Panc1 (cell line): ENCODE measurements around the gene TUFT1. TPM values are rescaled to one million over a fixed set of nuclear protein-coding genes. Genes with fewer than 3 reads are reported as not detected.
A peak's percentile ranks its signal among the peaks of the same experiment; 100 is the strongest.

Experiments used
- ATAC-seq: fragments of 200-7000 bp; cut with Tn5 transposase; 2 replicates; pipeline ENCODE4 v1.9.1; 2020; ENCODE audit warnings: mild to moderate bottlenecking, moderate library complexity
- BruUV-seq: library from RNA; stranded (reverse); fragments of 400-500 nt; replicated peaks from 2 replicates; lab custom pipeline; 2021; lab: Mats Ljungman, UMichigan
- CTCF ChIA-PET: fragments of 300-600 bp; sonication (Branson Sonifier 250); formaldehyde crosslinking; loops from one replicate; lab custom pipeline; 2022; ENCODE audit warnings: antibody characterized with exemption; lab: Charles Lee
- POLR2A ChIA-PET: fragments of 300-600 bp; sonication (Branson Sonifier 250); formaldehyde crosslinking; loops from one replicate; lab custom pipeline; 2022; ENCODE audit warnings: antibody characterized with exemption; lab: Charles Lee
- DNase-seq: peaks from one replicate; pipeline ENCODE4 v3.0.0-alpha.2; 2010; ENCODE audit warnings: low read depth, low spot score
- H3K27ac ChIP-seq: 2 replicates; pipeline ENCODE4 v1.5.1; 2011; ENCODE audit warnings: mild to moderate bottlenecking, low read length, inconsistent platforms
- H3K27me3 ChIP-seq: fragments of 200-500 bp; sonication (Bioruptor generic); 2 replicates; pipeline ENCODE4 v1.6.0; 2014; ENCODE audit warnings: low read length, inconsistent platforms; ENCODE audit not compliant: control insufficient read depth, insufficient read depth
- H3K36me3 ChIP-seq: fragments of 200-500 bp; sonication (Bioruptor generic); 2 replicates; pipeline ENCODE4 v1.5.1; 2014; ENCODE audit warnings: inconsistent platforms, mild to moderate bottlenecking, low read length, moderate library complexity; ENCODE audit not compliant: control insufficient read depth, insufficient read depth
- H3K4me1 ChIP-seq: 2 replicates; pipeline ENCODE4 v1.5.1; 2011; ENCODE audit warnings: inconsistent platforms, mild to moderate bottlenecking, low read length, moderate library complexity; ENCODE audit not compliant: control insufficient read depth, insufficient read depth
- H3K4me3 ChIP-seq, 2 experiments: 2 replicates each; pipeline ENCODE4 v1.5.1; 2011 to 2012; ENCODE audit warnings: low read depth in 2 of 2, low read length in 2 of 2, mild to moderate bottlenecking in 2 of 2, inconsistent platforms in 1 of 2, moderate library complexity in 1 of 2
- H3K9me3 ChIP-seq: fragments of 200-500 bp; sonication (Bioruptor generic); 2 replicates; pipeline ENCODE4 v1.5.1; 2014; ENCODE audit warnings: low read depth, mild to moderate bottlenecking, inconsistent platforms, low read length, moderate library complexity; ENCODE audit not compliant: control insufficient read depth, insufficient read depth
- CTCF ChIP-seq: fragments of 450-650 bp; IDR thresholded peaks from 2 replicates; pipeline ENCODE4 v1.5.1; 2017; ENCODE audit warnings: mild to moderate bottlenecking
- POLR2AphosphoS5 ChIP-seq: IDR thresholded peaks from 2 replicates; pipeline ENCODE4 v1.6.1; 2012; ENCODE audit warnings: mild to moderate bottlenecking, low read depth, low read length, moderate library complexity
- REST ChIP-seq, 2 experiments: IDR thresholded peaks; 2 replicates each; pipeline ENCODE4 v1.6.1; 2011 to 2012; ENCODE audit warnings: low read depth in 2 of 2, control low read depth in 1 of 2, low read length in 1 of 2, mild to moderate bottlenecking in 1 of 2, moderate library complexity in 1 of 2; ENCODE audit not compliant: insufficient read depth in 1 of 2
- SIN3A ChIP-seq: IDR thresholded peaks from 2 replicates; pipeline ENCODE4 v1.6.1; 2012; ENCODE audit warnings: low read depth, mild to moderate bottlenecking, low read length, moderate library complexity, borderline replicate concordance; ENCODE audit not compliant: insufficient read depth
- TCF7L2 ChIP-seq: IDR thresholded peaks from 2 replicates; pipeline ENCODE4 v1.6.1; 2011; ENCODE audit warnings: mild to moderate bottlenecking, low read depth, low read length, inconsistent platforms
- in situ Hi-C: cut with HindIII; loops from 2 replicates; pipeline ENCODE4 v1.10.0; 2016; ENCODE audit warnings: low sequenced_read_pairs, low pct_unique_long_range_greater_than_20kb
- intact Hi-C: fragments of 100-400 bp; cut with micrococcal nuclease; formaldehyde crosslinking; loops from one replicate; pipeline ENCODE4 v1.10.0; 2022; ENCODE audit not compliant: unreplicated experiment
- total RNA-seq: library from RNA; stranded (reverse); gene quantifications from one replicate; pipeline ENCODE4 v1.2.1, GENCODE V29; 2021; ENCODE audit not compliant: unreplicated experiment

The TUFT1 gene
- total RNA-seq, 1 experiment from 2014 or later, result 66.4 TPM

DNA sequence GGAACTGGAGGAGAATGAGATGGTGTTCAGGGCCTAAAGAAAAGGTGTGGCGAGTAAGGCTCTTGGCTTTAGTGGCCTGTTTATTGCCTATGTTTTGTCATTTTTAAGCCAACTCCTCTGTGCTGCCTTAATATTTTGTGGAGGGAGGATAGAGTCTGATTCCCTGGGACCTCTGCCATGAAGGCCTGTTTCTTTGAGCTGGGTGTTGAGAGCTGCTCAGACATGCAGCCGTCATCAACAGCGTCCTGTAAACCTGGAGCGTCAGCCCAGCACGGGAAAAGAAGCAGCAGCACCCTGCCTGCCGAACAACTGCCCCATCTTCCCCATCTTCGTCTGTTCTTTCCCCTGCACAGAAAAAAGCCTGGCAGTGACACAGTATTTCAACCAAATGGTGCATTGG, 44.7 kb downstream of the TUFT1 start:
- intact Hi-C loops, result no loop called here
- H3K36me3 ChIP-seq, result 0 out of 2 replicates have a peak, but pooled peaks cover 2% of the 10 kb centered on the region
- in situ Hi-C loops, result no loop called here

GRCh38 chr1:151585622-151586021, 45.5 kb downstream of the TUFT1 start:
- no peaks in the 10 kb centered on the region for H3K9me3 ChIP-seq
- no TSS peak for BruUV-seq
- no peak for DNase-seq
- intact Hi-C loops, result no loop called here
- no peak for TF ChIP-seq REST (IDR thresholded peaks at IDR 0.05; ENCODE audit: insufficient read depth in 1 of 2, low read depth in 2 of 2, low read length in 1 of 2)
- TF ChIP-seq TCF7L2, result no peak
- TF ChIP-seq POLR2AphosphoS5, result no peak
- no peak for TF ChIP-seq SIN3A
- no peak for TF ChIP-seq CTCF
- in situ Hi-C loops, result no loop called here
- CTCF ChIA-PET, result interaction anchor here (0.5 kb wide), 1 partner anchor 10 kb away, joined by 3 read pairs; no protein-coding TSS in a partner anchor
- 0 out of 2 replicates have a peak, but pooled peaks cover 2% of the 10 kb centered on the region for H3K36me3 ChIP-seq
- ATAC-seq, result peak; percentile 79
- no peaks in the 10 kb centered on the region for H3K27me3 ChIP-seq
- no peak overlapping the region for H3K4me3 ChIP-seq
- POLR2A ChIA-PET, result interaction anchor here (0.6 kb wide), 1 partner anchor 31 kb away, joined by 3 read pairs; no protein-coding TSS in a partner anchor
- peak overlapping the region; percentile 68 for H3K27ac ChIP-seq
- H3K4me1 ChIP-seq, result peaks cover 24% of the 10 kb centered on the region

More for the DNA sequence above, 44.7 kb downstream of the TUFT1 start:
- Histone ChIP-seq H3K27me3 (no peaks in the 10 kb centered on the region), H3K27ac (peak overlapping the region; percentile 68), H3K4me3 (no peak overlapping the region), H3K4me1 (peaks cover 24% of the 10 kb centered on the region), H3K9me3 (no peaks in the 10 kb centered on the region)
- ChIA-PET CTCF (no interaction called here), POLR2A (no interaction called here)
- TF ChIP-seq TCF7L2, result no peak
- no peak for TF ChIP-seq SIN3A
- TF ChIP-seq REST (IDR thresholded peaks at IDR 0.05; ENCODE audit: insufficient read depth in 1 of 2, low read depth in 2 of 2, low read length in 1 of 2), result no peak
- TF ChIP-seq CTCF, result no peak
- TF ChIP-seq POLR2AphosphoS5, result no peak
- no peak for ATAC-seq
- DNase-seq, result no peak
- no TSS peak for BruUV-seq
